Natural killer cell (primary cell): ENCODE measurements around the gene CYP2D6. TPM values are rescaled to one million over a fixed set of nuclear protein-coding genes. Genes with fewer than 3 reads are reported as not detected.
"Not testable (repeated sequence)": the region's sequence is repeated elsewhere in the genome, so short reads cannot be mapped to it uniquely, and the experiment has no call there.

ENCODE experiments used
- ATAC-seq, 3 donors: fragments of 150-1000 bp in 2 of 3; fragments of 200-7000 bp in 1 of 3; cut with Tn5 transposase; 1 replicate in 1 of 3; 2 replicates in 2 of 3; pipeline ENCODE4 v1.10.0; 2021; ENCODE audit warnings: mild to moderate bottlenecking in 2 of 3, moderate library complexity in 2 of 3
- DNase-seq, 2 donors: peaks; one replicate each; pipeline versions ENCODE4 v3.0.0 to v3.0.0-alpha.2; 2013 to 2021; ENCODE audit warnings: mixed read lengths in 1 of 2
- H3K27ac ChIP-seq: one replicate; pipeline ENCODE4 v1.5.1; 2013; ENCODE audit warnings: mild to moderate bottlenecking, low read length
- H3K27me3 ChIP-seq: one replicate; pipeline ENCODE4 v1.6.1; 2013; ENCODE audit warnings: low read length; ENCODE audit not compliant: control insufficient read depth, insufficient read depth
- H3K36me3 ChIP-seq: one replicate; pipeline ENCODE4 v1.6.1; 2013; ENCODE audit warnings: low read length; ENCODE audit not compliant: control insufficient read depth, insufficient read depth
- H3K4me1 ChIP-seq: one replicate; pipeline ENCODE4 v1.6.1; 2013; ENCODE audit warnings: low read length; ENCODE audit not compliant: control insufficient read depth, insufficient read depth
- H3K4me3 ChIP-seq: one replicate; pipeline ENCODE4 v1.5.1; 2013; ENCODE audit warnings: low read length
- H3K9me3 ChIP-seq: one replicate; pipeline ENCODE4 v1.6.1; 2013; ENCODE audit warnings: low read length; ENCODE audit not compliant: control insufficient read depth, insufficient read depth
- H3K27ac Mint-ChIP-seq, 2 donors: one replicate each; pipeline ENCODE4 v1.8.0; 2022; ENCODE audit warnings: mild to moderate bottlenecking in 2 of 2, mixed read lengths in 2 of 2, moderate library complexity in 1 of 2
- H3K27me3 Mint-ChIP-seq, 2 donors: one replicate each; pipeline ENCODE4 v1.8.0; 2022; ENCODE audit warnings: low read depth in 2 of 2, mixed read lengths in 2 of 2
- H3K36me3 Mint-ChIP-seq: one replicate; pipeline ENCODE4 v1.8.0; 2022; ENCODE audit warnings: mixed read lengths
- H3K4me1 Mint-ChIP-seq, 2 donors: one replicate each; pipeline ENCODE4 v1.8.0; 2022; ENCODE audit warnings: mixed read lengths in 2 of 2
- H3K4me3 Mint-ChIP-seq: one replicate; pipeline ENCODE4 v1.8.0; 2022; ENCODE audit warnings: mild to moderate bottlenecking, moderate library complexity, mixed read lengths
- H3K9me3 Mint-ChIP-seq, 2 donors: one replicate each; pipeline ENCODE4 v1.8.0; 2022; ENCODE audit warnings: mixed read lengths in 2 of 2
- CTCF ChIP-seq: fragments of 200-600 bp; IDR thresholded peaks from one replicate; pipeline ENCODE4 v1.8.0; 2022; ENCODE audit warnings: antibody characterized with exemption
- WGBS: methylation state at CpG from one replicate; pipeline ENCODE4 v1.1.7; 2013; ENCODE audit warnings: missing lambda C conversion rate; ENCODE audit not compliant: insufficient coverage; 5-methylcytosine and 5-hydroxymethylcytosine counted together
- intact Hi-C: fragments of 100-400 bp; cut with micrococcal nuclease; formaldehyde crosslinking; loops from one replicate; pipeline ENCODE4 v1.14.2; 2022
- total RNA-seq, 4 donors: library from RNA; stranded (reverse); fragments of 120-200 nt in 1 of 4; gene quantifications; one replicate each; pipeline versions ENCODE4 v1.2.3 to v1.2.4, GENCODE V29; 2013 to 2022

The CYP2D6 gene
- total RNA-seq, 3 donors from 2014 or later (not counting 1 experiment from before 2014, with no cell fraction given) = 3.8 to 5.5 (median 3.9) TPM

- Histone ChIP-seq H3K36me3 (no peaks in the 10 kb centered on the region), H3K27ac (no peak overlapping the region), H3K4me1 (no peaks in the 10 kb centered on the region), H3K27me3 (no peaks in the 10 kb centered on the region), H3K9me3 (peaks cover 14% of the 10 kb centered on the region), H3K4me3 (no peak overlapping the region)
- H3K27ac Mint-ChIP-seq = no peak overlapping the region
- H3K27me3 Mint-ChIP-seq = no peaks in the 10 kb centered on the region
- H3K9me3 Mint-ChIP-seq = peaks cover 0 to 3% of the 10 kb centered on the region in 2 donors
- DNase-seq = no peak
- intact Hi-C loops = no loop called here
- H3K4me3 Mint-ChIP-seq = no peak overlapping the region
- H3K36me3 Mint-ChIP-seq = no peaks in the 10 kb centered on the region
- TF ChIP-seq CTCF = no peak
- H3K4me1 Mint-ChIP-seq = peaks cover 0 to 1% of the 10 kb centered on the region in 2 donors
- WGBS = 100% methylated on average over 3 of the region's 4 CpGs
- ATAC-seq = no peak
These were observed 18.8 kb downstream of the CYP2D6 start for GRCh38 chr22:42111798-42112197.

DNA sequence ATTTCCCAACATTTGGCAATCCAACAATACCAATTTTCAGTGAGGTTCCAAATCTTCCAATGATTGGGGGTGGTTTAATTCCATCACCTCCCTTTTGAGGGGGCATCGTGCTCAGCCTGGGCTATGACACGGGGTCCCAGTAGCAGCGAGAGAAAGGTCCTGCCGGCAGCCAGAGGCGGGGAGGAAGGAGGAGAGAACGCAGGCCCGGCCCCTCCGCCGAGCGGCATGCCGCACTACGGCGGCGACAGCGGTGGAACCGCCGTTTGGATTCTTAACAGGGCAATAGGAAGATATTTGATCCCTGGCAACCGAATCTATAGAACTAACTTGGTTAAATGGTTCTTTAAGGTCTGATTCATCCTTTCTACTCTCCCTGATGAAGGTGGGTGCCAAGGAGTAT is 21.8 kb downstream of the CYP2D6 start:
- H3K4me1 ChIP-seq = no peaks in the 10 kb centered on the region
- no peak overlapping the region for H3K4me3 ChIP-seq
- peaks cover 6 to 11% of the 10 kb centered on the region in 2 donors for H3K4me1 Mint-ChIP-seq
- no peak overlapping the region for H3K27ac Mint-ChIP-seq
- intact Hi-C loops = no loop called here
- peaks cover 11% of the 10 kb centered on the region for H3K9me3 ChIP-seq
- DNase-seq = no peak
- no peak overlapping the region for H3K4me3 Mint-ChIP-seq
- H3K9me3 Mint-ChIP-seq = peaks cover 2 to 8% of the 10 kb centered on the region in 2 donors
- ATAC-seq = no peak
- H3K27me3 Mint-ChIP-seq = no peaks in the 10 kb centered on the region
- TF ChIP-seq CTCF = no peak
- no peak overlapping the region for H3K27ac ChIP-seq
- H3K36me3 ChIP-seq = no peaks in the 10 kb centered on the region
- no peaks in the 10 kb centered on the region for H3K27me3 ChIP-seq
- 98% methylated on average over 18 of the region's 18 CpGs for WGBS
- H3K36me3 Mint-ChIP-seq = no peaks in the 10 kb centered on the region

- intact Hi-C loops, H3K27me3 ChIP-seq, ATAC-seq, DNase-seq, H3K27ac ChIP-seq, H3K4me3 ChIP-seq, H3K9me3 Mint-ChIP-seq, H3K27me3 Mint-ChIP-seq, H3K27ac Mint-ChIP-seq, H3K4me1 ChIP-seq, H3K4me3 Mint-ChIP-seq, H3K36me3 Mint-ChIP-seq, H3K36me3 ChIP-seq: not testable (repeated sequence)
- WGBS = 93% methylated on average over 6 of the region's 6 CpGs
- peaks cover 6 to 11% of the 10 kb centered on the region in 2 donors for H3K4me1 Mint-ChIP-seq
- H3K9me3 ChIP-seq = peaks cover 33% of the 10 kb centered on the region
These were observed 26.2 kb downstream of the CYP2D6 start for GRCh38 chr22:42104332-42104860.

- intact Hi-C loops = no loop called here
- peaks cover 2 to 12% of the 10 kb centered on the region in 2 donors for H3K9me3 Mint-ChIP-seq
- WGBS = 91% methylated on average over 3 of the region's 3 CpGs
These were observed 29.4 kb downstream of the CYP2D6 start for GRCh38 chr22:42101199-42101598.

More at GRCh38 chr22:42101199-42101598, 29.4 kb downstream of the CYP2D6 start:
- Mint-ChIP-seq H3K27me3 (no peaks in the 10 kb centered on the region), H3K27ac (no peak overlapping the region), H3K4me1 (peaks cover 4% of the 10 kb centered on the region in 2 donors), H3K36me3 (peaks cover 9% of the 10 kb centered on the region), H3K4me3 (no peak overlapping the region)
- H3K4me3 ChIP-seq = no peak overlapping the region
- H3K9me3 ChIP-seq = peaks cover 33% of the 10 kb centered on the region
- ATAC-seq (no peak), DNase-seq (no peak)
- H3K27ac ChIP-seq = no peak overlapping the region
- no peaks in the 10 kb centered on the region for H3K27me3 ChIP-seq
- TF ChIP-seq CTCF = no peak
- H3K36me3 ChIP-seq = no peaks in the 10 kb centered on the region
- H3K4me1 ChIP-seq = no peaks in the 10 kb centered on the region
